Endodermal cell (in vitro differentiated cells): Measurements from ENCODE around the gene CCDC6. TPM values are rescaled to one million over a fixed set of nuclear protein-coding genes. Genes with fewer than 3 reads are reported as not detected.

Experiments used
- DNase-seq: peaks from one replicate; pipeline ENCODE4 v3.0.0-alpha.2; 2017
- H3K27ac ChIP-seq: 2 replicates; pipeline ENCODE4 v1.5.1; 2013; ENCODE audit warnings: mild to moderate bottlenecking, low read depth, low read length, moderate library complexity
- H3K27me3 ChIP-seq: 2 replicates; pipeline ENCODE4 v1.6.1; 2013; ENCODE audit warnings: mild to moderate bottlenecking, low read length, moderate library complexity; ENCODE audit not compliant: insufficient read depth, control insufficient read depth, poor library complexity, severe bottlenecking
- H3K36me3 ChIP-seq: 2 replicates; pipeline ENCODE4 v1.7.0; 2013; ENCODE audit warnings: mild to moderate bottlenecking, low read length, moderate library complexity; ENCODE audit not compliant: control insufficient read depth, insufficient read depth
- H3K4me1 ChIP-seq: one replicate; pipeline ENCODE4 v1.7.0; 2013; ENCODE audit warnings: low read length; ENCODE audit not compliant: control insufficient read depth, insufficient read depth
- H3K4me3 ChIP-seq: 2 replicates; pipeline ENCODE4 v1.5.1; 2013; ENCODE audit warnings: mild to moderate bottlenecking, low read length, moderate library complexity
- H3K9ac ChIP-seq: 2 replicates; pipeline ENCODE4 v1.6.1; 2013; ENCODE audit warnings: mild to moderate bottlenecking, low read length, moderate library complexity; ENCODE audit not compliant: poor library complexity, severe bottlenecking; ENCODE audit errors: extremely low read depth
- H3K9me3 ChIP-seq: 2 replicates; pipeline ENCODE4 v1.6.1; 2013; ENCODE audit warnings: mild to moderate bottlenecking, low read length, moderate library complexity; ENCODE audit not compliant: control insufficient read depth
- H3K27ac Mint-ChIP-seq: 2 replicates; pipeline ENCODE4 v1.8.0; 2020; ENCODE audit warnings: mixed read lengths
- H3K27me3 Mint-ChIP-seq: 2 replicates; pipeline ENCODE4 v1.8.0; 2021; ENCODE audit warnings: mild to moderate bottlenecking, mixed read lengths; ENCODE audit not compliant: insufficient read depth
- H3K36me3 Mint-ChIP-seq: 2 replicates; pipeline ENCODE4 v1.8.0; 2020; ENCODE audit warnings: low read depth, mixed read lengths
- H3K4me1 Mint-ChIP-seq: 2 replicates; pipeline ENCODE4 v1.8.0; 2020; ENCODE audit warnings: mixed read lengths
- H3K4me3 Mint-ChIP-seq: 2 replicates; pipeline ENCODE4 v1.8.0; 2020; ENCODE audit warnings: mild to moderate bottlenecking, moderate library complexity, mixed read lengths
- H3K9me3 Mint-ChIP-seq: 2 replicates; pipeline ENCODE4 v1.8.0; 2020; ENCODE audit warnings: mild to moderate bottlenecking, mixed read lengths
- WGBS, 2 experiments: methylation state at CpG; one replicate each; pipeline versions ENCODE4 v1.1.5 to v1.1.7; 2013; ENCODE audit warnings: missing lambda C conversion rate in 2 of 2, mixed read lengths in 1 of 2; ENCODE audit not compliant: insufficient coverage in 1 of 2, insufficient read length in 1 of 2; 5-methylcytosine and 5-hydroxymethylcytosine counted together
- total RNA-seq, 2 donors: library from RNA; stranded (reverse); fragmentation: NEBNext Ultra II Directional in 1 of 2; extraction: Animal tissue kit (Norgen Biotek cat#: 25700) in 1 of 2; gene quantifications; 2 replicates in 1 of 2; 3 replicates in 1 of 2; pipeline ENCODE4 v1.2.1, GENCODE V29; 2021
- TF ChIP-seq, protein P1 (sequence below): fragments of 200-600 bp; sonication (generic); conservative IDR thresholded peaks from 2 replicates; pipeline ENCODE4 v1.5.0; 2021; ENCODE audit warnings: antibody characterized with exemption, mild to moderate bottlenecking

CCDC6 gene
- total RNA-seq, 2 donors from 2014 or later: 29.3 to 30.4 TPM

DNA sequence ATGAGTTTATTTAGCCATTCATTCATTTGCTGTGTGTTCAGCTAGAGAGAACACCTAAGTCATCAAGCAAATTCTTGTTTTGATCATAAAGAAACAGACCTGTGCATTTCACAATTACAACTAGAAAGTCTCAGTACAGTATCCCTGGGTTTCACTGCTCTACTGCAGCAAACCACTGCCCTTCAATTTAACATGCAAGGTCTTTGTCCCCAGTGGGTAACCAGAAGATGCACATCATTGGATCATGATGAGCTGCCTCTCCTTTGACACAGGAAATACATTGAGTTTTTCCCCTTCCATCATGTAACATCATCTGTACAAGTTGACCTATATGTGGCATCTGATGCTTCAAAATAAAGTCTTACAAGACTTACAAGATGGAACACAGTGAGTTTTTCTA, 82.6 kb downstream of the CCDC6 start:
- H3K4me3 Mint-ChIP-seq: no peak overlapping the region
- TF ChIP-seq, protein P1, sequence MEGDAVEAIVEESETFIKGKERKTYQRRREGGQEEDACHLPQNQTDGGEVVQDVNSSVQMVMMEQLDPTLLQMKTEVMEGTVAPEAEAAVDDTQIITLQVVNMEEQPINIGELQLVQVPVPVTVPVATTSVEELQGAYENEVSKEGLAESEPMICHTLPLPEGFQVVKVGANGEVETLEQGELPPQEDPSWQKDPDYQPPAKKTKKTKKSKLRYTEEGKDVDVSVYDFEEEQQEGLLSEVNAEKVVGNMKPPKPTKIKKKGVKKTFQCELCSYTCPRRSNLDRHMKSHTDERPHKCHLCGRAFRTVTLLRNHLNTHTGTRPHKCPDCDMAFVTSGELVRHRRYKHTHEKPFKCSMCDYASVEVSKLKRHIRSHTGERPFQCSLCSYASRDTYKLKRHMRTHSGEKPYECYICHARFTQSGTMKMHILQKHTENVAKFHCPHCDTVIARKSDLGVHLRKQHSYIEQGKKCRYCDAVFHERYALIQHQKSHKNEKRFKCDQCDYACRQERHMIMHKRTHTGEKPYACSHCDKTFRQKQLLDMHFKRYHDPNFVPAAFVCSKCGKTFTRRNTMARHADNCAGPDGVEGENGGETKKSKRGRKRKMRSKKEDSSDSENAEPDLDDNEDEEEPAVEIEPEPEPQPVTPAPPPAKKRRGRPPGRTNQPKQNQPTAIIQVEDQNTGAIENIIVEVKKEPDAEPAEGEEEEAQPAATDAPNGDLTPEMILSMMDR: no peak
- Histone ChIP-seq H3K27me3 (no peaks in the 10 kb centered on the region), H3K9me3 (peaks cover 16% of the 10 kb centered on the region), H3K4me1 (no peaks in the 10 kb centered on the region), H3K9ac (no peak overlapping the region), H3K27ac (no peak overlapping the region), H3K36me3 (peaks cover 8% of the 10 kb centered on the region), H3K4me3 (no peak overlapping the region)
- H3K9me3 Mint-ChIP-seq: peaks cover 6% of the 10 kb centered on the region
- no peak overlapping the region for H3K27ac Mint-ChIP-seq
- peaks cover 20% of the 10 kb centered on the region for H3K36me3 Mint-ChIP-seq
- H3K27me3 Mint-ChIP-seq: no peaks in the 10 kb centered on the region
- peaks cover 9% of the 10 kb centered on the region for H3K4me1 Mint-ChIP-seq
- DNase-seq: no peak

DNA sequence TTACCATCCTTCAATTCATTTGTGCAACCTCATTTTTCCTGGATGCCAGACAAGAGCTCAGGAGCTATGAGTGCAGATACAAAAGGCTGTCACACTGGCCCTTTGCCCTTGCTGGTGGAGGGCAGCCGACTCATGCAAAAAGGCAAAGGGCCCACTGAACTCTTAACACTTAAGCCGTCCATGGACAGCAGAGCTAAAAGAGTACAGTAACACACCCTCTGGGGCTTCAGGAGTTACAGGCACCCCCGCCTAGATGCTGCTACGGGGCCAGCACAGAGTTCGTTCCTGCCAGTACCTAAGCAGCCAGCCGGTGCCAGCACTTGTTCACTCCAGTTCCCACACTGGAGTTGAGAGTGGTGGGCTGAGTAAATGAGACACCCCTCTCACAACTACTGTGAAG, 83.2 kb downstream of the CCDC6 start:
- no peak overlapping the region for H3K27ac ChIP-seq

DNA sequence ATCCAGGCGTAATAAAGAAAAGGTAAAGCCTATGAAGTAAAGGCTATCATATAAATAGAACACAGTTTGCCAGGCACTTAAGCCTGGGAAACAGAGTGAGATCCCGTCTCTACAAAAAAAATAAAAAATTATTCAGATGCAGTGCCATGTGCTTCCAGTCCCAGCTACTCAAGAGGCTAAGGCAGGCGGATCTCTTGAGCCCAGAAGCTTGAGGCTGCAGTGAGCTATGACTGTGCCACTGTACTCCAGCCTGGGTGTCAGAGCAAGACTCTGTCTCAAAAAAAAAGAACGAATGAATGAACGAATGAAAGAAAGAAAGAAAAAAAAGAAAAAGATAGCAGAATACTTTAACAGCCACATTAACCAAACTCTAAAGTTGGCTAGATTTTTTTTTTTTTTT, 85.9 kb downstream of the CCDC6 start:
- Mint-ChIP-seq H3K4me3 (no peak overlapping the region), H3K4me1 (peaks cover 7% of the 10 kb centered on the region), H3K27me3 (no peaks in the 10 kb centered on the region), H3K27ac (peak overlapping the region; percentile 5), H3K9me3 (peaks cover 6% of the 10 kb centered on the region), H3K36me3 (peaks cover 22% of the 10 kb centered on the region)
- DNase-seq: no peak
- WGBS, 2 experiments: 90 to 100% methylated on average over 3 to 4 of the region's 5 CpGs
- Histone ChIP-seq H3K9me3 (peaks cover 16% of the 10 kb centered on the region), H3K36me3 (peaks cover 8% of the 10 kb centered on the region), H3K27me3 (no peaks in the 10 kb centered on the region), H3K4me3 (no peak overlapping the region), H3K9ac (no peak overlapping the region), H3K4me1 (no peaks in the 10 kb centered on the region), H3K27ac (no peak overlapping the region)
- TF ChIP-seq, protein P1: no peak

More for the DNA sequence above, 83.2 kb downstream of the CCDC6 start:
- 96 to 100% methylated on average over 1 to 6 of the region's 6 CpGs for WGBS, 2 experiments
- H3K4me3 Mint-ChIP-seq: no peak overlapping the region
- H3K27me3 Mint-ChIP-seq: no peaks in the 10 kb centered on the region
- H3K36me3 Mint-ChIP-seq: peaks cover 20% of the 10 kb centered on the region
- Histone ChIP-seq H3K9me3 (peaks cover 16% of the 10 kb centered on the region), H3K9ac (no peak overlapping the region), H3K36me3 (peaks cover 8% of the 10 kb centered on the region), H3K4me1 (no peaks in the 10 kb centered on the region), H3K27me3 (no peaks in the 10 kb centered on the region), H3K4me3 (no peak overlapping the region)
- no peak for DNase-seq
- H3K4me1 Mint-ChIP-seq: peaks cover 7% of the 10 kb centered on the region
- H3K9me3 Mint-ChIP-seq: peaks cover 6% of the 10 kb centered on the region
- TF ChIP-seq, protein P1: no peak
- no peak overlapping the region for H3K27ac Mint-ChIP-seq
